HL-60 (cell line): ENCODE data around the gene BEX2.

Experiments used
- CTCF ChIP-seq: IDR thresholded peaks from one replicate; pipeline ENCODE4 v1.5.1; 2011; ENCODE audit warnings: low read length, control low read depth, inconsistent platforms; ENCODE audit not compliant: insufficient read depth
- REST ChIP-seq: IDR thresholded peaks from 2 replicates; pipeline ENCODE4 v1.6.1; 2012; ENCODE audit warnings: low read depth; ENCODE audit not compliant: insufficient replicate concordance

- TF ChIP-seq REST (no peak), CTCF (no peak)
These were observed 6.1 kb downstream of the BEX2 start for GRCh38 chrX:103304705-103305104.
